OCI-LY7 (cell line): ENCODE measurements around the gene TNFRSF12A. TPM values are rescaled to one million over a fixed set of nuclear protein-coding genes. Genes with fewer than 3 reads are reported as not detected.

Experiments
- BruUV-seq: library from RNA; stranded (reverse); fragments of 400-500 nt; replicated peaks from 2 replicates; lab custom pipeline; 2021; lab: Mats Ljungman, UMichigan
- CTCF ChIA-PET: fragments of 300-600 bp; sonication (Branson Sonifier 250); formaldehyde crosslinking; loops from one replicate; lab custom pipeline; 2022; ENCODE audit warnings: antibody characterized with exemption; ENCODE audit not compliant: unreplicated experiment; lab: Charles Lee
- POLR2A ChIA-PET: fragments of 300-600 bp; sonication (Branson Sonifier 250); formaldehyde crosslinking; loops from one replicate; lab custom pipeline; 2022; ENCODE audit warnings: antibody characterized with exemption; lab: Charles Lee
- DNase-seq: peaks from one replicate; pipeline ENCODE4 v3.0.0-alpha.2; 2015; ENCODE audit warnings: low spot score
- H2AFZ ChIP-seq: fragments of 200-600 bp; sonication (generic), shearing (Covaris generic); 2 replicates; pipeline ENCODE4 v1.6.1; 2014; ENCODE audit warnings: mild to moderate bottlenecking, antibody characterized with exemption, low read length, moderate library complexity
- H3K27ac ChIP-seq: fragments of 200-600 bp; sonication (generic); 2 replicates; pipeline ENCODE4 v1.5.1; 2014; ENCODE audit warnings: mixed run types, low read depth, mild to moderate bottlenecking, moderate library complexity, low read length, inconsistent platforms; ENCODE audit not compliant: poor library complexity, severe bottlenecking
- H3K36me3 ChIP-seq: fragments of 200-600 bp; sonication (generic); 2 replicates; pipeline ENCODE4 v1.6.1; 2014; ENCODE audit warnings: mild to moderate bottlenecking, antibody characterized with exemption, low read length, moderate library complexity, mixed read lengths; ENCODE audit not compliant: insufficient read depth
- H3K4me1 ChIP-seq: fragments of 200-600 bp; sonication (generic); 2 replicates; pipeline ENCODE4 v1.5.1; 2014; ENCODE audit warnings: mild to moderate bottlenecking, low read length; ENCODE audit not compliant: insufficient read depth, poor library complexity, severe bottlenecking
- H3K4me2 ChIP-seq: fragments of 200-600 bp; sonication (generic); 2 replicates; pipeline ENCODE4 v1.6.1; 2014; ENCODE audit warnings: mild to moderate bottlenecking, low read length
- H3K4me3 ChIP-seq: fragments of 200-600 bp; sonication (generic); 2 replicates; pipeline ENCODE4 v1.5.1; 2014; ENCODE audit warnings: mild to moderate bottlenecking, low read depth, low read length; ENCODE audit not compliant: poor library complexity, severe bottlenecking
- H3K79me2 ChIP-seq: fragments of 200-600 bp; sonication (generic); 2 replicates; pipeline ENCODE4 v1.6.1; 2016; ENCODE audit warnings: low read depth, mild to moderate bottlenecking, low read length, moderate library complexity, mixed read lengths; ENCODE audit not compliant: insufficient read depth
- H3K9me2 ChIP-seq: fragments of 200-600 bp; sonication (generic); 2 replicates; pipeline ENCODE4 v1.6.1; 2016; ENCODE audit warnings: mild to moderate bottlenecking, low read length, mixed read lengths; ENCODE audit not compliant: insufficient read depth
- H3K9me3 ChIP-seq: fragments of 200-600 bp; sonication (generic); 2 replicates; pipeline ENCODE4 v1.6.1; 2014; ENCODE audit warnings: mild to moderate bottlenecking, mixed run types, low read length, mixed read lengths
- H4K20me1 ChIP-seq: fragments of 200-600 bp; sonication (generic); 2 replicates; pipeline ENCODE4 v1.6.1; 2014; ENCODE audit warnings: mild to moderate bottlenecking, antibody characterized with exemption, low read length, moderate library complexity, mixed read lengths; ENCODE audit not compliant: insufficient read depth
- CTCF ChIP-seq: fragments of 200-600 bp; sonication (generic); conservative IDR thresholded peaks from 2 replicates; pipeline ENCODE4 v1.5.1; 2014; ENCODE audit warnings: mild to moderate bottlenecking, antibody characterized with exemption, low read length, moderate library complexity, mixed read lengths
- EZH2phosphoT487 ChIP-seq: fragments of 200-600 bp; sonication (generic); IDR thresholded peaks from 2 replicates; pipeline ENCODE4 v1.6.1; 2018; ENCODE audit warnings: low read depth, borderline replicate concordance, mild to moderate bottlenecking, mixed run types, antibody characterized with exemption, low read length, moderate library complexity, mixed read lengths
- intact Hi-C: fragments of 100-400 bp; cut with micrococcal nuclease; formaldehyde crosslinking; loops from one replicate; pipeline ENCODE4 v1.10.0; 2022; ENCODE audit not compliant: unreplicated experiment
- total RNA-seq, 2 experiments: library from RNA; depleted of rRNA in 1 of 2; stranded (reverse); fragments of >200 nt in 1 of 2; shearing (Covaris generic) in 1 of 2; gene quantifications; 2 replicates each; pipeline ENCODE4 v1.2.3, GENCODE V29; 2014 to 2022

TNFRSF12A gene
- total RNA-seq, 2 experiments from 2014 or later = 1.9 to 4.9 TPM

GRCh38 chr16:3027983-3028715, 8.0 kb downstream of the TNFRSF12A start:
- no peaks in the 10 kb centered on the region for H3K9me3 ChIP-seq
- H4K20me1 ChIP-seq = no peaks in the 10 kb centered on the region; the same call in 1 of the 2 replicates
- no peak overlapping the region for H2AFZ ChIP-seq
- H3K9me2 ChIP-seq = no peaks in the 10 kb centered on the region
- no peak for TF ChIP-seq EZH2phosphoT487
- peak; percentile 76 for TF ChIP-seq CTCF
- peaks cover 14% of the 10 kb centered on the region for H3K4me1 ChIP-seq
- BruUV-seq = no TSS peak
- peak overlapping the region; percentile 38; the same call in 1 of the 2 replicates for H3K4me2 ChIP-seq
- H3K4me3 ChIP-seq = no peak overlapping the region
- peaks cover 16% of the 10 kb centered on the region for H3K36me3 ChIP-seq
- no peak overlapping the region for H3K27ac ChIP-seq
- H3K79me2 ChIP-seq = no peaks in the 10 kb centered on the region
- DNase-seq = peak; percentile 90
- CTCF ChIA-PET = interaction anchor here (0.6 to 1.6 kb wide), 7 partner anchors 10 to 276 kb away, joined by 4 to 12 read pairs (median 5); partner anchors contain the start of gene SRRM2
- POLR2A ChIA-PET = interaction anchor here (0.6 to 1.2 kb wide), 5 partner anchors 9 to 156 kb away, joined by 3 to 4 read pairs (median 4); no protein-coding TSS in a partner anchor
- intact Hi-C loops = loop anchor here (1.0 kb wide), 1 partner anchor 25 kb away; no protein-coding TSS in a partner anchor

DNA sequence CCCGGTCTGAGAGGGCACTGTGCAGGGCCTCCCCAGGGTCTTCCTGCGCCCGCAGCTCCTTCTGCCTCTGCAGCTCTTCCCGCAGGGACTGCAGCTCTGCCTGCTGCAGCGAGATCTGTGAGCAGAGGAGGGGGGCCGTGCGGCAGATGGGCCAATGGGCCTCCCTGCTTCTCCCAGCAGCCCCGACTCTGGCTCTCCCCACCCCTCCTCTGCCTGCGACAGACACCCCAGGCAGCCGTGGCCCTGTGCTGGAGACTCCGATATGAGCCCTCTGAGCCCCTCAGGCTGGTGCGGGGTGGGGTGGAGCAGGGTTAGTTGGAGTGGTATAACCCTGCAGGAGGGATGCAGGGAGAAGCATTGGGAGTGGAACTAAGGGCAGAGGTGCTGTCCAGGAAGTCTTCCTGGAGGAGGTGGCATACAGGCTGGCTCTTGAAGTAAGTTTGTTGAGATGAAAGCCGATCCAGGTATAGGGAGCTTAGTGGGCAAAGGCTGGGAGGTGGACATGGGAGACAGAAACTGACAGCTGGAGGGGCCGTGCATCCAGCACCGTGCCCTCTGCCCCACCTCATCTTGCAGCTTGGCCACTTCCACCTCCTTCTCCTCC, 8.7 kb downstream of the TNFRSF12A start:
- Histone ChIP-seq H4K20me1 (no peaks in the 10 kb centered on the region; the same call in 1 of the 2 replicates), H3K9me2 (no peaks in the 10 kb centered on the region), H3K4me1 (peaks cover 10% of the 10 kb centered on the region), H2AFZ (no peak overlapping the region), H3K4me3 (no peak overlapping the region), H3K9me3 (no peaks in the 10 kb centered on the region), H3K4me2 (no peak overlapping the region; the same call in 1 of the 2 replicates), H3K27ac (no peak overlapping the region), H3K36me3 (peaks cover 16% of the 10 kb centered on the region), H3K79me2 (no peaks in the 10 kb centered on the region)
- intact Hi-C loops = loop anchor here (1.0 kb wide), 1 partner anchor 26 kb away; no protein-coding TSS in a partner anchor
- BruUV-seq = no TSS peak
- CTCF ChIA-PET = interaction anchor here (0.6 to 1.6 kb wide), 7 partner anchors 9 to 1067 kb away, joined by 3 to 12 read pairs (median 5); no protein-coding TSS in a partner anchor
- no peak for TF ChIP-seq CTCF
- TF ChIP-seq EZH2phosphoT487 = no peak
- POLR2A ChIA-PET = interaction anchor here (0.6 to 1.2 kb wide), 4 partner anchors 10 to 157 kb away, joined by 3 to 4 read pairs (median 4); no protein-coding TSS in a partner anchor
- no peak for DNase-seq
